ENCODE data around the gene ARHGAP6.

The ARHGAP6 gene

DNA sequence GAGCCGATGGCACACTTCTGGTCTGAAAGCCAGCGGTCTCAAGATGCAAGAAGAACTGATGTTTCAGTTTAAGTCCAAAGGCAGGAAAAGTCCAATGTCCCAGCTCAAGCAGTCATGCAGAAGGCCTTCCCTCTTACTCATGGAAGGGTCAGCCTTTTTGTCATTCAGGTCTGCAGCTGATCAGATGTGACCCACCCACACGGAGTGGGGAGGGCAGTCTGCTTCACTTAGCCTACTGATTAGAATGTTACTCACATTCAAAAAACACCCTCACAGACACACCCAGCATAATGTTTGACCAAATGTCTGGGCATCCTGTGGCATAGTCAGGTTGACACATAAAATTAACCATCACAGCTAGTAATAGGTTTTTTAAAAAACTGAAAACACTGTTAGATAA, 548.0 kb downstream of the ARHGAP6 start (continued):
- TF ChIP-seq, protein P1, sequence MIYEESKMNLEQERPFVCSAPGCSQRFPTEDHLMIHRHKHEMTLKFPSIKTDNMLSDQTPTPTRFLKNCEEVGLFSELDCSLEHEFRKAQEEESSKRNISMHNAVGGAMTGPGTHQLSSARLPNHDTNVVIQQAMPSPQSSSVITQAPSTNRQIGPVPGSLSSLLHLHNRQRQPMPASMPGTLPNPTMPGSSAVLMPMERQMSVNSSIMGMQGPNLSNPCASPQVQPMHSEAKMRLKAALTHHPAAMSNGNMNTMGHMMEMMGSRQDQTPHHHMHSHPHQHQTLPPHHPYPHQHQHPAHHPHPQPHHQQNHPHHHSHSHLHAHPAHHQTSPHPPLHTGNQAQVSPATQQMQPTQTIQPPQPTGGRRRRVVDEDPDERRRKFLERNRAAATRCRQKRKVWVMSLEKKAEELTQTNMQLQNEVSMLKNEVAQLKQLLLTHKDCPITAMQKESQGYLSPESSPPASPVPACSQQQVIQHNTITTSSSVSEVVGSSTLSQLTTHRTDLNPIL (CRISPR knock-in tag; IDR thresholded peaks at IDR 0.05; ENCODE audit: low read depth): no peak
- TF ChIP-seq, protein P2, sequence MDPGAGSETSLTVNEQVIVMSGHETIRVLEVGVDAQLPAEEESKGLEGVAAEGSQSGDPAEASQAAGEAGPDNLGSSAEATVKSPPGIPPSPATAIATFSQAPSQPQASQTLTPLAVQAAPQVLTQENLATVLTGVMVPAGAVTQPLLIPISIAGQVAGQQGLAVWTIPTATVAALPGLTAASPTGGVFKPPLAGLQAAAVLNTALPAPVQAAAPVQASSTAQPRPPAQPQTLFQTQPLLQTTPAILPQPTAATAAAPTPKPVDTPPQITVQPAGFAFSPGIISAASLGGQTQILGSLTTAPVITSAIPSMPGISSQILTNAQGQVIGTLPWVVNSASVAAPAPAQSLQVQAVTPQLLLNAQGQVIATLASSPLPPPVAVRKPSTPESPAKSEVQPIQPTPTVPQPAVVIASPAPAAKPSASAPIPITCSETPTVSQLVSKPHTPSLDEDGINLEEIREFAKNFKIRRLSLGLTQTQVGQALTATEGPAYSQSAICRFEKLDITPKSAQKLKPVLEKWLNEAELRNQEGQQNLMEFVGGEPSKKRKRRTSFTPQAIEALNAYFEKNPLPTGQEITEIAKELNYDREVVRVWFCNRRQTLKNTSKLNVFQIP (CRISPR knock-in tag; IDR thresholded peaks at IDR 0.05; ENCODE audit: borderline replicate concordance, low read depth): no peak
- TF ChIP-seq ZC3H10 (CRISPR knock-in tag; IDR thresholded peaks at IDR 0.05) (no peak), ESRRG (CRISPR knock-in tag; IDR thresholded peaks at IDR 0.05) (no peak), ZFP30 (CRISPR knock-in tag; IDR thresholded peaks at IDR 0.05) (no peak), TOX (CRISPR knock-in tag; IDR thresholded peaks at IDR 0.05; ENCODE audit: borderline replicate concordance) (no peak)

DNA sequence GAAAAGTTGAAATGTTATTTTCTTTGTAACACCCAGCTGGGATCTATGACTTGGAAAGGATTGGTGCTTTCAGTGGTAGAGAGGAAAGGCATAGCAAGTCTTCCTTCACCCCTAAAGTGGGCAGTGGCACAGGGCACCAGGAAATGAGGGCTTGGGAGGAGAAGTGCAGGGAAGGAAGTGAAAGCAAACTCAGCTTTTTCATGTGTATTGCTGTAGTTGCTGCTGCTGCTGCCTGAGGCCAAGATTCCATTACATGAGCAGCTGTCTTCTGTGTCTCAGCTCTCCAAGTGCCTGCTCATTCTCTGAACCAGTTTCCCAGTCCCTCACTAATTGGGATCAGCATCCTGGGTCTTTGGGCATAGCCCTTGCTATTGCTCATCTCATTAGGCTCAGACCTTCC, 552.0 kb downstream of the ARHGAP6 start:
- no peak for ATAC-seq
- TF ChIP-seq, protein P3, sequence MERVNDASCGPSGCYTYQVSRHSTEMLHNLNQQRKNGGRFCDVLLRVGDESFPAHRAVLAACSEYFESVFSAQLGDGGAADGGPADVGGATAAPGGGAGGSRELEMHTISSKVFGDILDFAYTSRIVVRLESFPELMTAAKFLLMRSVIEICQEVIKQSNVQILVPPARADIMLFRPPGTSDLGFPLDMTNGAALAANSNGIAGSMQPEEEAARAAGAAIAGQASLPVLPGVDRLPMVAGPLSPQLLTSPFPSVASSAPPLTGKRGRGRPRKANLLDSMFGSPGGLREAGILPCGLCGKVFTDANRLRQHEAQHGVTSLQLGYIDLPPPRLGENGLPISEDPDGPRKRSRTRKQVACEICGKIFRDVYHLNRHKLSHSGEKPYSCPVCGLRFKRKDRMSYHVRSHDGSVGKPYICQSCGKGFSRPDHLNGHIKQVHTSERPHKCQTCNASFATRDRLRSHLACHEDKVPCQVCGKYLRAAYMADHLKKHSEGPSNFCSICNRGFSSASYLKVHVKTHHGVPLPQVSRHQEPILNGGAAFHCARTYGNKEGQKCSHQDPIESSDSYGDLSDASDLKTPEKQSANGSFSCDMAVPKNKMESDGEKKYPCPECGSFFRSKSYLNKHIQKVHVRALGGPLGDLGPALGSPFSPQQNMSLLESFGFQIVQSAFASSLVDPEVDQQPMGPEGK (CRISPR knock-in tag; IDR thresholded peaks at IDR 0.05; ENCODE audit: borderline replicate concordance): no peak
- TF ChIP-seq OSR1 (CRISPR knock-in tag; IDR thresholded peaks at IDR 0.05): no peak
- TF ChIP-seq, protein P4, sequence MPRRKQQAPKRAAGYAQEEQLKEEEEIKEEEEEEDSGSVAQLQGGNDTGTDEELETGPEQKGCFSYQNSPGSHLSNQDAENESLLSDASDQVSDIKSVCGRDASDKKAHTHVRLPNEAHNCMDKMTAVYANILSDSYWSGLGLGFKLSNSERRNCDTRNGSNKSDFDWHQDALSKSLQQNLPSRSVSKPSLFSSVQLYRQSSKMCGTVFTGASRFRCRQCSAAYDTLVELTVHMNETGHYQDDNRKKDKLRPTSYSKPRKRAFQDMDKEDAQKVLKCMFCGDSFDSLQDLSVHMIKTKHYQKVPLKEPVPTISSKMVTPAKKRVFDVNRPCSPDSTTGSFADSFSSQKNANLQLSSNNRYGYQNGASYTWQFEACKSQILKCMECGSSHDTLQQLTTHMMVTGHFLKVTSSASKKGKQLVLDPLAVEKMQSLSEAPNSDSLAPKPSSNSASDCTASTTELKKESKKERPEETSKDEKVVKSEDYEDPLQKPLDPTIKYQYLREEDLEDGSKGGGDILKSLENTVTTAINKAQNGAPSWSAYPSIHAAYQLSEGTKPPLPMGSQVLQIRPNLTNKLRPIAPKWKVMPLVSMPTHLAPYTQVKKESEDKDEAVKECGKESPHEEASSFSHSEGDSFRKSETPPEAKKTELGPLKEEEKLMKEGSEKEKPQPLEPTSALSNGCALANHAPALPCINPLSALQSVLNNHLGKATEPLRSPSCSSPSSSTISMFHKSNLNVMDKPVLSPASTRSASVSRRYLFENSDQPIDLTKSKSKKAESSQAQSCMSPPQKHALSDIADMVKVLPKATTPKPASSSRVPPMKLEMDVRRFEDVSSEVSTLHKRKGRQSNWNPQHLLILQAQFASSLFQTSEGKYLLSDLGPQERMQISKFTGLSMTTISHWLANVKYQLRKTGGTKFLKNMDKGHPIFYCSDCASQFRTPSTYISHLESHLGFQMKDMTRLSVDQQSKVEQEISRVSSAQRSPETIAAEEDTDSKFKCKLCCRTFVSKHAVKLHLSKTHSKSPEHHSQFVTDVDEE (CRISPR knock-in tag; IDR thresholded peaks at IDR 0.05): no peak
- TF ChIP-seq, protein P1 (CRISPR knock-in tag; IDR thresholded peaks at IDR 0.05; ENCODE audit: low read depth): no peak
- TF ChIP-seq BACH2 (CRISPR knock-in tag; IDR thresholded peaks at IDR 0.05; ENCODE audit: borderline replicate concordance): no peak

DNA sequence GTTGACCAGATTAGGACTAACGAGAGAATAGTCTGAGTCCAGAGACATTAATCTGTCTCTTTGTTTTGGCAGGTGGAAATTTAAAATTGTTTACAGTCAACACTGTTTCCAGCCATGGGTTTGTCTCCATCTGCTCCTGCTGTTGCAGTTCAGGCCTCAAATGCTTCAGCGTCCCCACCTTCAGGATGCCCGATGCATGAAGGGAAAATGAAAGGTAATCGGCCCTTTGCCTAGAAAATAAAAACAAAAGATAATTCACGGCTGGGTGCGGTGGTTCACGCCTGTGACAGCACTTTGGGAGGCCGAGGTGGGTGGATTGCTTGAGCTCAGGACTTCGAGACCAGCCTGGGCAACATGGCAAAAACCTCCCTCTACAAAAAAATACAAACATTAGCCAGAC, 553.8 kb downstream of the ARHGAP6 start:
- no peak for ATAC-seq
- TF ChIP-seq CSDC2 (CRISPR knock-in tag; IDR thresholded peaks at IDR 0.05) (no peak), ZC3H10 (CRISPR knock-in tag; IDR thresholded peaks at IDR 0.05) (no peak), ZNF565 (CRISPR knock-in tag; conservative IDR thresholded peaks at IDR 0.05; ENCODE audit: low read depth) (no peak), SNAI2 (CRISPR knock-in tag; IDR thresholded peaks at IDR 0.05) (no peak), RARB (CRISPR knock-in tag; IDR thresholded peaks at IDR 0.05) (no peak), BACH2 (CRISPR knock-in tag; IDR thresholded peaks at IDR 0.05; ENCODE audit: borderline replicate concordance) (no peak), OSR1 (CRISPR knock-in tag; IDR thresholded peaks at IDR 0.05) (no peak), ESRRG (CRISPR knock-in tag; IDR thresholded peaks at IDR 0.05) (no peak), ZFP30 (CRISPR knock-in tag; IDR thresholded peaks at IDR 0.05) (no peak), TOX (CRISPR knock-in tag; IDR thresholded peaks at IDR 0.05; ENCODE audit: borderline replicate concordance) (no peak), ISL1 (CRISPR knock-in tag; IDR thresholded peaks at IDR 0.05) (no peak), PPARA (CRISPR knock-in tag; IDR thresholded peaks at IDR 0.05; ENCODE audit: borderline replicate concordance) (no peak), ZNF8 (CRISPR knock-in tag; IDR thresholded peaks at IDR 0.05) (no peak), ZFP3 (CRISPR knock-in tag; IDR thresholded peaks at IDR 0.05) (no peak)
- TF ChIP-seq, protein P1 (CRISPR knock-in tag; IDR thresholded peaks at IDR 0.05; ENCODE audit: low read depth): no peak
- TF ChIP-seq, protein P2 (CRISPR knock-in tag; IDR thresholded peaks at IDR 0.05; ENCODE audit: borderline replicate concordance, low read depth): no peak
